Panc1 (cell line): ENCODE data around the gene FOXP2. TPM values are rescaled to one million over a fixed set of nuclear protein-coding genes. Genes with fewer than 3 reads are reported as not detected.
A peak's percentile ranks its signal among the peaks of the same experiment; 100 is the strongest.

ENCODE experiments used
- ATAC-seq: fragments of 200-7000 bp; cut with Tn5 transposase; 2 replicates; pipeline ENCODE4 v1.9.1; 2020; ENCODE audit warnings: mild to moderate bottlenecking, moderate library complexity
- BruUV-seq: library from RNA; stranded (reverse); fragments of 400-500 nt; replicated peaks from 2 replicates; lab custom pipeline; 2021; lab: Mats Ljungman, UMichigan
- CTCF ChIA-PET: fragments of 300-600 bp; sonication (Branson Sonifier 250); formaldehyde crosslinking; loops from one replicate; lab custom pipeline; 2022; ENCODE audit warnings: antibody characterized with exemption; lab: Charles Lee
- POLR2A ChIA-PET: fragments of 300-600 bp; sonication (Branson Sonifier 250); formaldehyde crosslinking; loops from one replicate; lab custom pipeline; 2022; ENCODE audit warnings: antibody characterized with exemption; lab: Charles Lee
- DNase-seq: peaks from one replicate; pipeline ENCODE4 v3.0.0-alpha.2; 2010; ENCODE audit warnings: low read depth, low spot score
- H3K27ac ChIP-seq: 2 replicates; pipeline ENCODE4 v1.5.1; 2011; ENCODE audit warnings: mild to moderate bottlenecking, low read length, inconsistent platforms
- H3K27me3 ChIP-seq: fragments of 200-500 bp; sonication (Bioruptor generic); 2 replicates; pipeline ENCODE4 v1.6.0; 2014; ENCODE audit warnings: low read length, inconsistent platforms; ENCODE audit not compliant: control insufficient read depth, insufficient read depth
- H3K36me3 ChIP-seq: fragments of 200-500 bp; sonication (Bioruptor generic); 2 replicates; pipeline ENCODE4 v1.5.1; 2014; ENCODE audit warnings: inconsistent platforms, mild to moderate bottlenecking, low read length, moderate library complexity; ENCODE audit not compliant: control insufficient read depth, insufficient read depth
- H3K4me1 ChIP-seq: 2 replicates; pipeline ENCODE4 v1.5.1; 2011; ENCODE audit warnings: inconsistent platforms, mild to moderate bottlenecking, low read length, moderate library complexity; ENCODE audit not compliant: control insufficient read depth, insufficient read depth
- H3K4me3 ChIP-seq, 2 experiments: 2 replicates each; pipeline ENCODE4 v1.5.1; 2011 to 2012; ENCODE audit warnings: low read depth in 2 of 2, low read length in 2 of 2, mild to moderate bottlenecking in 2 of 2, inconsistent platforms in 1 of 2, moderate library complexity in 1 of 2
- H3K9me3 ChIP-seq: fragments of 200-500 bp; sonication (Bioruptor generic); 2 replicates; pipeline ENCODE4 v1.5.1; 2014; ENCODE audit warnings: low read depth, mild to moderate bottlenecking, inconsistent platforms, low read length, moderate library complexity; ENCODE audit not compliant: control insufficient read depth, insufficient read depth
- CTCF ChIP-seq: fragments of 450-650 bp; IDR thresholded peaks from 2 replicates; pipeline ENCODE4 v1.5.1; 2017; ENCODE audit warnings: mild to moderate bottlenecking
- POLR2AphosphoS5 ChIP-seq: IDR thresholded peaks from 2 replicates; pipeline ENCODE4 v1.6.1; 2012; ENCODE audit warnings: mild to moderate bottlenecking, low read depth, low read length, moderate library complexity
- REST ChIP-seq, 2 experiments: IDR thresholded peaks; 2 replicates each; pipeline ENCODE4 v1.6.1; 2011 to 2012; ENCODE audit warnings: low read depth in 2 of 2, control low read depth in 1 of 2, low read length in 1 of 2, mild to moderate bottlenecking in 1 of 2, moderate library complexity in 1 of 2; ENCODE audit not compliant: insufficient read depth in 1 of 2
- SIN3A ChIP-seq: IDR thresholded peaks from 2 replicates; pipeline ENCODE4 v1.6.1; 2012; ENCODE audit warnings: low read depth, mild to moderate bottlenecking, low read length, moderate library complexity, borderline replicate concordance; ENCODE audit not compliant: insufficient read depth
- TCF7L2 ChIP-seq: IDR thresholded peaks from 2 replicates; pipeline ENCODE4 v1.6.1; 2011; ENCODE audit warnings: mild to moderate bottlenecking, low read depth, low read length, inconsistent platforms
- in situ Hi-C: cut with HindIII; loops from 2 replicates; pipeline ENCODE4 v1.10.0; 2016; ENCODE audit warnings: low sequenced_read_pairs, low pct_unique_long_range_greater_than_20kb
- intact Hi-C: fragments of 100-400 bp; cut with micrococcal nuclease; formaldehyde crosslinking; loops from one replicate; pipeline ENCODE4 v1.10.0; 2022; ENCODE audit not compliant: unreplicated experiment
- total RNA-seq: library from RNA; stranded (reverse); gene quantifications from one replicate; pipeline ENCODE4 v1.2.1, GENCODE V29; 2021; ENCODE audit not compliant: unreplicated experiment

FOXP2 gene
- total RNA-seq, 1 experiment from 2014 or later = 0.54 TPM

DNA sequence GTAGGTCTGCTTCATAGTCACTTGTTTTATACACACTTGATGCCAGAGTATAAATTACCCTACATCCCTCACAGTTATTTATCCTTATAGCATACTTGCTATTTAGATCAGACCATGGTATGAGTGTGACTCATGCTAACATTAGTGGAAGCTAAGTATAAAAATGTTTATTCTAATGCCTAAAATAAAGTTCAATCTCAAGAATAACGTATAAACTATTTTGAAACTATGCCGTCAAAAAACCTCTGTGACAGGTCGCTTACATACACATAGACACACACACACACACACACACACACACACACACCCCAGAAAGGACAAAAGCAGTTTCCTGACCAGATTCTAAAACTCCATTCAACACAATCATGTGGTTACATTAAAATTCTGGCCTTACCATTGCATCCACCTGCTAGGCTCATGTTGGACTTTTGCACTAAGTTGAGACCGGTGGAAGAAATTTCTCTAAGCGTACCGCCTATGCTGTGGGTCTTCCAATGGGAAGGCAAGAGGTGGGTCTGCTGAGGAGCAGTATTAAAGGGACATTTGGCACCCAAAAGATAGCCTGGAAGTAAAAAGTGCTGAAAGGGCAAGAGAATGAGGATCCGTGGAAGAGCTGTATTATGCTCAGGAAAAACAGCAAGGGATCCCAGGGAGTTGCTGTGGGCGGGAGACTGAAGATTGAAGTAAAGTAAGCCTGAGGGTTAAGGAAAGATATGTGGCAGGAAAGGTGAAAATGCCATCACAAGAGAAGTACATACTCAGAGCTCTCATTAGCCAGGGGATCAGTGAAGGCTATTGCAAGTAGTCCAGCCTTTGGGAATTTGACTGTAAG, 5.0 kb downstream of the FOXP2 start:
- H3K36me3 ChIP-seq = no peaks in the 10 kb centered on the region
- H3K27ac ChIP-seq = no peak overlapping the region
- intact Hi-C loops (loop anchor here (10.0 kb wide), 1 partner anchor 395 kb away; no protein-coding TSS in a partner anchor), in situ Hi-C loops (no loop called here)
- no peak for ATAC-seq
- POLR2A ChIA-PET = no interaction called here
- no peak overlapping the region for H3K4me3 ChIP-seq
- no peak for DNase-seq
- BruUV-seq = no TSS peak
- peaks cover 6% of the 10 kb centered on the region for H3K4me1 ChIP-seq
- CTCF ChIA-PET = no interaction called here
- no peaks in the 10 kb centered on the region; the same call in 1 of the 2 replicates for H3K27me3 ChIP-seq
- no peaks in the 10 kb centered on the region for H3K9me3 ChIP-seq
- TF ChIP-seq CTCF (no peak), POLR2AphosphoS5 (no peak), REST (IDR thresholded peaks at IDR 0.05; ENCODE audit: insufficient read depth in 1 of 2, low read depth in 2 of 2, low read length in 1 of 2) (no peak), SIN3A (no peak), TCF7L2 (no peak)

DNA sequence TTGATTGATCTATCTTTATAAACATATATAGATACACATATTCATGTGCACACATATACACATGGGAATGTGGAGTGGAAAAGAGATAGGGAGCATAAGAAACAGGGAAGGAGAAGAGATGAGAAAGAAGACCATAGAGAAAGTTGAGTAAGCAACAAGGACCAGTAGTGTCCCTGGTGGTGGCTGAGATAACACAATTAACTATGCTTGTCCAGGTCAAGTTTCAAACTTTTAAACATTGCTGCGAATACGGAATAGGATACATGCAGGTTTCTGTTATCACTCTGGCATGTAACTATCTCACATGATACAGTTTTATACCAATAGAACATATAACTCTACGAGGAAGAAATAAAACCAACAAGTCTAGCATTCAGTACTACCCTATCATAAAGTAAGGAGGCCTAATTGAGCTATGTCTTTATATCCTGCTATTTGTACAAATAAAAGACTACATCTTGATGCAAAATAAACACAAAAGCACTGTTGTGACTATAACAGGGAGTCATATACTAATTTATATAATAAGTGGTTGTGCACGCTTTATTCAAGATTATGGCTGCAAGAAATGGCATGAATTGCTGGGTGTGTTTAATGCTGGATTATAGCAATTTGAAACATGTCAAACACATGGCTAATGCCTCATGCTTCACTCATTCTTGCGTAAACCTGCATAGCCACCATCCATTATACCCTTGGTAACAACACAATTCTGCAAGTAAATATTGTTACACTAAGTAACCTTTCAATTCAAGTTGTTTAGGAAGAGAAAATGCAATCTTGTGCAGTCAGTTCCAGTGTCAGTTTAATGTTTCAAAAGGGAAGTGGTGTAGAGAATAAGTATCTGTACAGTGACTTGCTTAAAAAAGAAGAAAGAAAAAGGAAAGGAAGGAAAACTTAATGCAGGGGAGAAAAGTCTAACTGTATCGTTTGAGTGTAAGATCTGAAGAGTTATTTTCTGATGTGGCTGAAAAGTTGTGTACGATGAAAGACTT, 8.2 kb downstream of the FOXP2 start:
- no TSS peak for BruUV-seq

More for the DNA sequence above, 8.2 kb downstream of the FOXP2 start:
- no peak for DNase-seq
- no peaks in the 10 kb centered on the region; the same call in 1 of the 2 replicates for H3K4me1 ChIP-seq
- H3K4me3 ChIP-seq = no peak overlapping the region
- H3K27me3 ChIP-seq = no peaks in the 10 kb centered on the region
- ATAC-seq = peak; percentile 66; the same call in 1 of the 2 replicates
- peak; percentile 36; the same call in 1 of the 2 replicates for TF ChIP-seq CTCF
- TF ChIP-seq REST (IDR thresholded peaks at IDR 0.05; ENCODE audit: insufficient read depth in 1 of 2, low read depth in 2 of 2, low read length in 1 of 2) = no peak
- intact Hi-C loops (no loop called here), in situ Hi-C loops (no loop called here)
- CTCF ChIA-PET = no interaction called here
- no peak overlapping the region for H3K27ac ChIP-seq
- POLR2A ChIA-PET = no interaction called here
- no peaks in the 10 kb centered on the region for H3K9me3 ChIP-seq
- H3K36me3 ChIP-seq = no peaks in the 10 kb centered on the region
